HG02840 (cell line): ENCODE results near the gene CALHM5.

Experiments used
- ATAC-seq: cut with Tn5 transposase; IDR thresholded peaks from one replicate; pipeline ENCODE4 v1.9.1; 2021; ENCODE audit warnings: mild to moderate bottlenecking, moderate library complexity, moderate number of reproducible peaks; ENCODE audit not compliant: unreplicated experiment, low FRiP score

Gene CALHM5

GRCh38 chr6:116500969-116501433 is 10.4 kb upstream of the CALHM5 start:
- ATAC-seq, result no peak

DNA sequence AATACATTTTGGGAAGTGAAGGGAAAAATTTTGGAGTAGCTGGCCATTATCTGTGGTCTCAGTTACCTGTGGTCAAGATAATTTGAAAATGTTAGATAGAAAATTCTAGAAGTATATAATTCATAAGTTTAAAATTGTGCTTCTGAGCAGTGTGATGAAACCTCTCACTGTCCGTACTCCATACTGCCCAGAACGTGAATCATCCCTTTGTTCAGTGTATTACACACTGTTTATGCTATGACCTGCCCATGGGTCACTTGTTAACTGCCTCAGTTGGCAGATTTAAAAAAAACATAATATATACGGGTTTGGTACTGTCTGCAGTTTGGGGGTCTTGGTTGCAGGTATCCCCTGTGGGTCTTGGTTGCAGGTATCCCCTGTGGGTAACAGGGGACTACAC is 4.1 kb upstream of the CALHM5 start:
- ATAC-seq, result no peak

DNA sequence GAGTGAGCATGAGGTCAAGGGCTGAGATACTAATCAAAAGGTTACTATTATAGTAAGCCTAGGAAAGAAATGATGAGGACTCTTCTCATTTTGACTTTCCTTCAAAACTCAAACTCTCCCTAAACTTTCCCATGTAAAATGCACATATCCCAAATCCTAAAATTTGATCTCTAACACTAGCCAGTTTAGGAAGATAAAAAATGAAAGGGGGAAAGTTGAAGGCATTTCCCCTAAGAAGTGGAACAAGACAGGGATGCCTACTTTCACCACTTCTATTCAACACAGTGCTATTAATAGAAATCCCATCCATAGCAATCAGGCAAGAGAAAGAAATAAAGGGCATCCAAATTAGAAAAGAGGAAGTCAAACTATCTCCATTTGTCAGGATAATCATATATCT is 2.9 kb upstream of the CALHM5 start:
- ATAC-seq, result no peak

DNA sequence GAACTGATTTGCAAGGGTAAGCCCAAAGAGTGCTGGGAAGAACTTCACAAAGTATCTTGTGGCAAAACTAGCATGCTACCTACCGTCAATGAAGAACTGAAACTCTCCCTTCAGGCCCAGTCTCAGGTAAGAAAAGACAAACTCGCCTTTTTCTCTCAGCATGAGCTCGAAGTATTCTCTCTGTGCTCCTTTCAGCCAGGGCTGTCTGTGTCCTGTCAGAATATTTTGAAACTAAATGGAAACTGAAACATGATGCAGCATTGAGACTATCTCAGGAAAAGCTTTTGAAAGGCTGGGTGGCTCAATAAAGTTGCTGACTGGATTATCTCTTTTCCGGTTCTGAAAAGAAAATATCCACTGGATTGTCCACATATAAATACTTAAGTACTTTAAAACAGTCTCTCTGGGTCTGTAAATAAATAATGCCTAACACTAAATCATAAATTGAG is 696 bp downstream of the CALHM5 start:
- ATAC-seq, result no peak

- ATAC-seq, result no peak
Observed at GRCh38 chr6:116512734-116513133, 1.3 kb downstream of the CALHM5 start.

- ATAC-seq, result no peak
Observed at GRCh38 chr6:116513224-116513875, 1.9 kb downstream of the CALHM5 start.

DNA sequence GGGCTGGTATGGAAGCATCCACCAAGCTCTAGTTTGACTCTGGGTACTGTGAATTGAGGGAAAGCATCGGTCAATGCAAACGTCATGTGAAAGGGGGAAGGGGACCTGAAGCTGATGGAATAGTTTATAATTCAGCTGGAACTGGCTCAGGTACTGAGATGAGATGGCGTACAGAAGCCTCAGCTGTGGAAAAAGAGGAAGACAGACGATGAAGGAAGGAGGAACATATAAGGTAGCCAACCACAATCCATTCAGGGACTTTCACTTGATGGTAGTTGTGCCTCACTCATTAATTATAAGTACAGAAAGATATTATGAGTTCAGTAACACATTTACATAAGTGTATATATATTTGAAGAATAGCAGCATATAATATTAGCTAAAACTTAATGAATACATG is 2.7 kb downstream of the CALHM5 start:
- ATAC-seq, result no peak

DNA sequence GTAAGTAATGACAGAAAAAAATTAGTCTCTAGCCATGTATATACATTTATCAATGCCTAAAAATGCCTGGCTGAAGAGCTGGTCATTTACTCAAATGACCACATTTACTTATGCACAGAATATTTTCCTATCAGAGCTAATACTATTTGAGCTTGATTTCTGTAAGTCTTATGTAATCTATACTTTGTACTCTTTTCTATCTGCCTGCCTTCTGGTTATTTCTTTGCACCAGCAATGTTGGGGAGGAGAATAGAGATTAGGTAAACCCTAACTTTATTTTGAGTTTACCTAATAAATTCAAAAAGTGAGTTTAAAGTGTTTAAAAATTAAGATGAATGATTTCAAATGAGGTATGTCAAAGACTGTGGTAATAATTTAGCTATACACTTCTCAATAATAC is 3.7 kb downstream of the CALHM5 start:
- no peak for ATAC-seq

DNA sequence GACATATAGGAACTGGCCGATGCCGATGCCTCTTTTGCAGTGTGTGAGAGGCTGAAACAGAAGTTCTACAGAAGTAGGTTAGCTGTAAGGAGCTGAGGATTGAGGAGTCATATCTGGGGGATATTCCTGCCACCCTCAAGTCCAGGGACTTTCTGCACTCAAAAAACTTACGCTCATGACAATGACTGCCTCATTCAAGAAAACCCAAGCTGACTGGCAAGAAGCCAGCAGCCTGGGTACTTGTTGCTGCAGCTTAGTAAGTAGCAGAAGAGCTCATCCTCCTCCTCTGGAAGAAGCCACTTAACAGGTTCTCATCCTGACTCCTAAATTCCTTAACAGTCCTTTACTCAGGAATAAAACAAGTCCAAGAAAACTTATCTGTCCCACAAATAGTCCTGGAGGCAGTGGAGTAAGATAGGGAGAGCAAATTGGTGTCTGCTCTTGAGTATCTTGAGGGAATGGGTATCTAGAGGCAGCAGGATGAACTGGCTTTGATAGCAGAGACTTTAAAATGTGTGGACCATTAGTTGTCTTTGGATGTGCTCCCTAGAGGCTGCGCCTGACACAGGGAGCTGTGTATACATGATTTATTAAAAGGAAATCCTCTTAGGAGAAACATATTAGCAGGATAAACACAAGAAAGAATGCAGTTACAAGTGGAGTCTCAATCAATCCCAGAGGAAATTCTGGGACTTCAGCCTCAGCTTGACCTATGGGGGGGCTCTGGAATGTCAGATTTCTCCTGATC is 7.4 kb downstream of the CALHM5 start:
- no peak for ATAC-seq

DNA sequence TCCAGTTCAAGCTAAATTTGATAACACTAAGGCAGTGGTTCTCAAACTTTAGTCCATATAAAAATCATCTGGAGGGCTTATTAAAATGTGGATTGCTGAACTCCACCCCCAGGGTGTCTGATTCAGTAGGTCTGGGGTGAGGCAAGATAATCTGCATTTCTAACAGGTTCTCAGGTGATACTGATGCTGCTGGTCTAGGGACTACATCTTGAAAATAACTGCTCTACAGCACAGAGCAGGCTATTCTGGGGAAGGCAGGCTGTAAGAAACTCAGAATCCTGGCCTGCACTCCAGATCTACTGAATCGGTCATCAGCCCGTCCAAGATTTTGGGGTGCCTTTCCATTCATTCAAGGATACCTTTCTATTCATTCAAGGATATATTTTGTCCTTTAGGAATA is 11.5 kb downstream of the CALHM5 start:
- ATAC-seq, result no peak

DNA sequence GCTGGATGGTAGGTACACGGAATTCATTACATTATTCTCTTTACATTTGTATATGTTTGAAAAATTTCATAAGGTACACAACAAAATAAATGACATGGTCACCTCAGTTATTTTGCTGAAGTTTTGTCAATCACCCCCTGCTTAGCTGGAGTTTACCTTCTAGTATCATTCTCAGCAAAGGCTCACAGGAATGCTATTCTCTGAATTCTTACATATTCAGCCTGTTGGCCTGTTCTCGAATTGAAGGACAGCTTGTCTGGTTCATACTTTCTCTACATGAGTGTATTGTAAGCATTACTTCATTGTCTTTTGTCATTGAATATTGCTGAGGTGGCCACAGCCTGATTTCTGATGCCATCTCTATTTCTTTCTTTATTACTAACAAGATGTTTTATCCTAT is 12.8 kb downstream of the CALHM5 start:
- ATAC-seq, result no peak

- no peak for ATAC-seq
Observed at GRCh38 chr6:116528133-116528532, 16.7 kb downstream of the CALHM5 start.

GRCh38 chr6:116528780-116529179 is 17.3 kb downstream of the CALHM5 start:
- no peak for ATAC-seq

DNA sequence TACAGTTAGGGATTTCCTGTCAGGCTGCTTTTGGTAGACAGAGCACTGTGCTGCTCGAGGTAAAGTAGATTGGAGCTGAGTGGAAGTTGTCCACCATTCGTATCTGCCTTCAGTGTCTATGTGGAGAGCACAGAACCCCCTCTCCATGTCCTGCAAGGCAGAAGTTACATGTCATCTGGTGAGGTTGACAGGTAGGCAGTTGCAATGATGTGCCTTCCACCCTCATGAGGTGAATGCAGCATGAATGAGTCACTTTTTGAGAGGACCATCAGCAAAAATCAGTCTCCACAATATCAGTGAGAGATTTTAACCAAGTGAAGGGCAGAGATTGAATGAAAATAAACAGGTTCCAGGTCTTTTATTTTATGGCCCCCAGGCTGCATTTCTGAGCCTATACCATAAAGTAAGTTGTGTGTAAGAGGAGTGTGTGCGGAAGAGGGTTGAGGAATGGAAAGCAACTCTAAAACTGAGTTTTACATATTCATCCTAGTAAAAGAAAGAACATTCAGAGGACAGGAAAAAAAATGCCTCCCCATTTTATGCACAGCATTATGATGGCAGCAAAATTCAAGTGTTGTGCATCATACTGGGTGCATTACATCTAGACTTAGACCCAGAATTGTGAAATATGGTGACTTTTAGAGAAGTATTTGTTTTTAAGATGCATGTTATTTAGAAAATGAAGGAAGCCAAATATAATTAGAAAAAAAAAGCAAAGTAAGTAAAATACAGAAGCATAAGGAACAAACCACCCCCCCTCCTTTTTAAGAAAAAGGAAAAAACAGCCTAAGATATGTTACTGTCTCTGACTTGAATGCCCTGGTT is 18.2 kb downstream of the CALHM5 start:
- ATAC-seq, result no peak

DNA sequence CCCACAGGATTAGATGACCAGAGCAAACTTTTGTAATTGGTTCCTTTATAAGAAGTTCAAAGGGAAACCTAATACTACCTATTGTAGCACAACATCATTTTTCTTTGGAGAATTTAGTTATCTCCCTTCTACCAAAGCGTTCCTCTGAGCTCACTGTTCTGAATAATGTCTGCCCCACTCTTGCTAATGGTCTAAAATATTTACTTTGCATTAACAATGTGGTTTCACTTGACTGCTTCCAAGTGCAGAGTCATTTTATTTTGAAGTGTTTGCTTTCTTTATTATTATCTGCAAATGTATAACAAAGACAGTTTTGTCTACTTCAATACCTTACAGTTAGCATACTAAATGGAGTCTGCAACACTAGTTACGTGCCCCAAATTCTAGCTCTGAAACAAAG is 19.0 kb downstream of the CALHM5 start:
- ATAC-seq, result no peak

GRCh38 chr6:116531675-116532570 is 20.5 kb downstream of the CALHM5 start:
- peak; percentile 66 for ATAC-seq

GRCh38 chr6:116533233-116533957 is 22.0 kb downstream of the CALHM5 start:
- no peak for ATAC-seq

GRCh38 chr6:116535109-116535508 is 23.7 kb downstream of the CALHM5 start:
- no peak for ATAC-seq

GRCh38 chr6:116536216-116536621 is 24.8 kb downstream of the CALHM5 start:
- no peak for ATAC-seq

GRCh38 chr6:116542426-116542825 is 31.0 kb downstream of the CALHM5 start:
- no peak for ATAC-seq
